K562 (cell line): ENCODE results near the gene USP32. TPM values are rescaled to one million over a fixed set of nuclear protein-coding genes. Genes with fewer than 3 reads are reported as not detected.

Experiments
- ARID2 ChIP-seq: fragments of 450-650 bp; IDR thresholded peaks from 2 replicates; pipeline ENCODE4 v1.6.1; 2017; ENCODE audit warnings: antibody characterized with exemption, mild to moderate bottlenecking
- CREB1 ChIP-seq, 2 experiments: sonication (generic) in 1 of 2; formaldehyde crosslinking in 1 of 2; IDR thresholded peaks; 2 replicates each; pipeline versions ENCODE4 v1.6.1 to v1.8.0; 2012 to 2022; ENCODE audit warnings: inconsistent platforms in 1 of 2, mild to moderate bottlenecking in 1 of 2, missing genetic modification reagents in 1 of 2, moderate library complexity in 1 of 2
- DPF2 ChIP-seq: fragments of 450-650 bp; IDR thresholded peaks from 2 replicates; pipeline ENCODE4 v1.6.1; 2016
- E2F4 ChIP-seq: sonication (generic); formaldehyde crosslinking; IDR thresholded peaks from 2 replicates; pipeline ENCODE4 v1.8.0; 2022; ENCODE audit warnings: mild to moderate bottlenecking, low read depth, missing genetic modification reagents
- EP400 ChIP-seq: fragments of 450-650 bp; IDR thresholded peaks from 2 replicates; pipeline ENCODE4 v1.6.1; 2017; ENCODE audit warnings: antibody characterized with exemption, mild to moderate bottlenecking, moderate library complexity
- FOXK2 ChIP-seq, 2 experiments: fragments of 450-650 bp; IDR thresholded peaks in 1 of 2; conservative IDR thresholded peaks in 1 of 2; 2 replicates each; pipeline ENCODE4 v1.6.1; 2016; ENCODE audit warnings: low read depth in 2 of 2, mild to moderate bottlenecking in 1 of 2
- GABPA ChIP-seq: fragments of 200-800 bp; sonication (Bioruptor generic); conservative IDR thresholded peaks from 2 replicates; pipeline ENCODE4 v1.6.1; 2016; ENCODE audit warnings: low read depth, missing genetic modification characterization, missing compliant biosample characterization
- HNRNPK ChIP-seq: fragments of 200-400 bp; formaldehyde crosslinking; IDR thresholded peaks from one replicate; pipeline ENCODE4 v1.6.1; 2018; ENCODE audit warnings: mild to moderate bottlenecking, low read depth, low read length; ENCODE audit not compliant: poor library complexity, severe bottlenecking
- JUNB ChIP-seq: fragments of 450-650 bp; formaldehyde crosslinking; conservative IDR thresholded peaks from 2 replicates; pipeline ENCODE4 v1.4.0; 2020; ENCODE audit warnings: mild to moderate bottlenecking
- PPARD ChIP-seq: fragments of 250-450 bp; sonication (Bioruptor Pico); IDR thresholded peaks from 2 replicates; pipeline ENCODE4 v1.8.0; 2022; ENCODE audit warnings: inconsistent platforms, mild to moderate bottlenecking, moderate library complexity
- RBM14 ChIP-seq: fragments of 200-400 bp; formaldehyde crosslinking; IDR thresholded peaks from 2 replicates; pipeline ENCODE4 v1.6.1; 2018; ENCODE audit warnings: low read depth, mild to moderate bottlenecking, low read length, moderate library complexity, borderline replicate concordance; ENCODE audit not compliant: insufficient read depth
- SMAD2 ChIP-seq: fragments of 150-350 bp; IDR thresholded peaks from 2 replicates; pipeline ENCODE4 v1.6.1; 2014; ENCODE audit warnings: low read depth, mild to moderate bottlenecking, low read length
- TEAD4 ChIP-seq, 2 experiments: sonication (generic) in 1 of 2; formaldehyde crosslinking in 1 of 2; IDR thresholded peaks; 2 replicates each; pipeline versions ENCODE4 v1.6.1 to v1.8.0; 2012 to 2022; ENCODE audit warnings: borderline replicate concordance in 1 of 2, inconsistent platforms in 1 of 2, low read length in 1 of 2, mild to moderate bottlenecking in 1 of 2, missing genetic modification reagents in 1 of 2
- UBTF ChIP-seq, 2 experiments: IDR thresholded peaks; 2 replicates each; pipeline ENCODE4 v1.6.1; 2012; ENCODE audit warnings: improper control_type of control experiment in 2 of 2, low read depth in 2 of 2, low read length in 2 of 2, borderline replicate concordance in 1 of 2
- ZFP91 ChIP-seq: sonication (generic); formaldehyde crosslinking; IDR thresholded peaks from 2 replicates; pipeline ENCODE4 v1.8.0; 2022; ENCODE audit warnings: mild to moderate bottlenecking, missing genetic modification reagents
- polyA plus RNA-seq, 8 experiments: library from polyadenylated mRNA; depleted of rRNA in 4 of 8; stranded (reverse) in 5 of 8; unstranded in 3 of 8; fragments of >200 nt; fragmentation: Nextera tagmentation in 2 of 8; fragmentation: Illumina TruSeq in 1 of 8; extraction: Ambion mirVana in 2 of 8; extraction: Trizol in 1 of 8; gene quantifications; 2 replicates each; pipeline versions ENCODE4 v1.2.1 to v1.2.3, GENCODE V29; 2011 to 2014; ENCODE audit warnings: inconsistent platforms in 1 of 8, missing spikeins in 1 of 8
- total RNA-seq, 7 experiments: library from RNA; depleted of rRNA in 6 of 7; stranded (reverse); fragments of >200 nt in 6 of 7; fragmentation: Illumina TruSeq in 2 of 7; extraction: Trizol in 2 of 7; gene quantifications; 2 replicates each; pipeline versions ENCODE4 v1.2.1 to v1.2.3, GENCODE V29; 2011 to 2021; ENCODE audit warnings: low replicate concordance in 1 of 7

The USP32 gene
- total and polyA plus RNA-seq, 9 of the 15 experiments (the other 6 are each of a cell fraction or from before 2014, with no cell fraction given), result 18.0 to 69.3 (median 47.1) TPM

- TF ChIP-seq FOXK2 (conservative IDR thresholded peaks at IDR 0.05 in 1 of 2, IDR thresholded peaks at IDR 0.05 in 1 of 2; ENCODE audit: low read depth in 2 of 2) (no peak), SMAD2 (no peak), ZFP91 (CRISPR knock-in tag) (no peak), ARID2 (no peak), PPARD (CRISPR knock-in tag) (no peak), CREB1 (IDR thresholded peaks at IDR 0.05) (no peak), CREB1 (CRISPR knock-in tag; IDR thresholded peaks at IDR 0.05) (no peak), E2F4 (CRISPR knock-in tag) (no peak), UBTF (IDR thresholded peaks at IDR 0.05; ENCODE audit: borderline replicate concordance in 1 of 2, low read depth in 2 of 2, low read length in 2 of 2) (no peak), GABPA (tag) (no peak), RBM14 (no peak), EP400 (no peak), DPF2 (peak; percentile 76), HNRNPK (no peak), JUNB (no peak), TEAD4 (IDR thresholded peaks at IDR 0.05; ENCODE audit: low read length) (peak; percentile 75), TEAD4 (CRISPR knock-in tag; IDR thresholded peaks at IDR 0.05; ENCODE audit: borderline replicate concordance) (no peak)
Measured at GRCh38 chr17:60388742-60389141, 3.2 kb downstream of the USP32 start (continued).
